Mononuclear cell (primary cell): ENCODE data around the gene GIPC1. TPM values are rescaled to one million over a fixed set of nuclear protein-coding genes. Genes with fewer than 3 reads are reported as not detected.
A peak's percentile ranks its signal among the peaks of the same experiment; 100 is the strongest.

Experiments
- H3K27me3 ChIP-seq: 2 replicates; pipeline ENCODE4 v1.6.0; 2011; ENCODE audit warnings: low read length, control low read depth; ENCODE audit not compliant: insufficient read depth
- H3K4me1 ChIP-seq: 2 replicates; pipeline ENCODE4 v1.5.1; 2011; ENCODE audit warnings: mild to moderate bottlenecking, low read length, control low read depth; ENCODE audit not compliant: insufficient read depth
- H3K4me3 ChIP-seq: 2 replicates; pipeline ENCODE4 v1.5.1; 2011; ENCODE audit warnings: mild to moderate bottlenecking, low read length, moderate library complexity
- H3K9me3 ChIP-seq: 2 replicates; pipeline ENCODE4 v1.5.1; 2011; ENCODE audit warnings: low read depth, mild to moderate bottlenecking, control low read depth, low read length
- total RNA-seq: library from RNA; depleted of rRNA; stranded (reverse); fragments of >200 nt; gene quantifications from one replicate; pipeline ENCODE4 v1.2.3, GENCODE V29; 2012

GIPC1 gene
- total RNA-seq, 1 donor, result 11.0 TPM

DNA sequence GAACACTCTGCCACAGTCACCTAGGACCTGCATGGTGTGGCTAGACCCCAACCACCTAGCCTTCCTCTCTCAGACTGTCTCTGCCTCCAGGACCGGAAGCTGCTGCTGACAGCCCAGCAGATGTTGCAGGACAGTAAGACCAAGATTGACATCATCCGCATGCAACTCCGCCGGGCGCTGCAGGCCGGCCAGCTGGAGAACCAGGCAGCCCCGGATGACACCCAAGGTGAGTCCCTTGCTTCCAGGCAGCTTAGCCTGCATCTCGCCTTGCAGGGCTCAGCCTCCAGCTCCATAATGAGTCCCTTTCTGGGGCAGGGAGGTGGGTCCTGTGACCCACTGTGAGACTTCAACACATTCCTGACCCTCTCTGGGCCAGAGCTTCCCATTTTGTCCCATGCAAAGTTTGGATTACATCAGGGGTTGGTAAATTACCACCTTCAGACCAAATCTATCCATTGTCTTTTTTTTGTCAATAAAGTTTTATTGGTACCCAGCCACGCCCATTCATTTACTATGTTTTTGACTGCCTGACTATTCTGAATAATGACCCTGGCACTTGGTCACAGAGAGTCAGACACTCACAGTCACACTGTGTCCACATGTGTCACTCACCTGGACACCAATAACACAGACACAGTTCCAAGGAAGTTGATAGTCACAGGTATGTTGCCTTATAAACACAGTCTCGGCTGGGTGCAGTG, 49.4 kb downstream of the GIPC1 start:
- H3K4me1 ChIP-seq, result peaks cover 8% of the 10 kb centered on the region
- no peaks in the 10 kb centered on the region for H3K27me3 ChIP-seq
- no peak overlapping the region for H3K4me3 ChIP-seq
- no peaks in the 10 kb centered on the region for H3K9me3 ChIP-seq

DNA sequence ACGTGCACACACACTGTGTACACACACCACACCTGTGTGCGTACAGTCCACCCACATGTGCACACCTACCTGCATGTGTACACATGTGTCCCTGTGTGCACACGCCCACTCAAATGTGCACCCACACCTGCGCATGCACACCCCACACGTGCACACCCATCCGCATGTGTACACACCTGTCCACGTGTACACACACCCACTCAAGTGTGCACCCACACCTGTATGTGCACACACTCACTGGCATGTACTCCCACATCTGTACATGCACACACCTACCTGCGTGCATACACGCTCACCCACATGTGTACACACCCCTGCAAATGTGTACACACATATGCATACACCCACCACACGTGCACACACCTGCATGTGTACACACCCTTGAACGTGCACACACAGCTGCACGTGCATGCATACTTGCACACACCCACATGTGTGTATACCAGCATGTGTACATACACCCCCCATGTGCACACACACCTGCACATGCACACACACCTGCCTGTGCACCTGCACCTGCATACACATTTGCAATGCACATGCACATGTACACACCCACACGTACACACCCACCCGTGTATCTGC, 52.2 kb downstream of the GIPC1 start:
- no peaks in the 10 kb centered on the region for H3K27me3 ChIP-seq

DNA sequence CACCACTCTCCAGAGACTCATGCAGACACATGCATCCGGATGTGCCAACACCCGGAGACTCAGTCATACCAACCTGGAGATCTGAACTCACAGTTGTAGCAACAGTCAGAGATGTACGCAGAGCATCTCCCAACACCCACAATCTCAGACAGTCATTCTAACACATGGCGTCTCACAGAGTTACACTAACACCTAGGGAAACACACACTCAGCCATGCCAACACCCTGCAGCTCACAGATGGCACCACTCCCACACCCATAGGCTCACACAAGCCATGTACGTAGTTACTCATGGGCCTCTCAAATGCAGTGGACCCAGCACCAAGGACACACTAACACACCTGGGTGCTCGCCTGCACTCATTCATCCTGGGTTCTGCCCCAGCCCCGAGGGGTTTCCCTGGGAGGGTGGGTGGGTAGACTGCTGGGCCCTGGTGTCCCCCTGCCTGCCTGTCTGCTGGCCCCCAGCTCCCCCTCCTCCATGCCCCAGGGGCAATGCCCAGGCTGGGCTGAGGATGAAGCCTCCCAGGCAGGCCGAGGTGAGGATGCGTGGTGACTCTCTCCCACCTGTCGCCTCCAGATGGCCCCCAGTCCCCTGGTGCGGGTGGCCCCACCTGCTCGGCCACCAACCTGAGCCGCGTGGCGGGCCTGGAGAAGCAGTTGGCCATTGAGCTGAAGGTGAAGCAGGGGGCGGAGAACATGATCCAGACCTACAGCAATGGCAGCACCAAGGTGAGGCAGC, 52.9 kb downstream of the GIPC1 start:
- Histone ChIP-seq H3K9me3 (no peaks in the 10 kb centered on the region), H3K27me3 (no peaks in the 10 kb centered on the region), H3K4me3 (no peak overlapping the region), H3K4me1 (peaks cover 42% of the 10 kb centered on the region)

More for the DNA sequence above, 52.2 kb downstream of the GIPC1 start:
- H3K4me1 ChIP-seq, result peaks cover 35% of the 10 kb centered on the region
- no peaks in the 10 kb centered on the region for H3K9me3 ChIP-seq
- no peak overlapping the region for H3K4me3 ChIP-seq

DNA sequence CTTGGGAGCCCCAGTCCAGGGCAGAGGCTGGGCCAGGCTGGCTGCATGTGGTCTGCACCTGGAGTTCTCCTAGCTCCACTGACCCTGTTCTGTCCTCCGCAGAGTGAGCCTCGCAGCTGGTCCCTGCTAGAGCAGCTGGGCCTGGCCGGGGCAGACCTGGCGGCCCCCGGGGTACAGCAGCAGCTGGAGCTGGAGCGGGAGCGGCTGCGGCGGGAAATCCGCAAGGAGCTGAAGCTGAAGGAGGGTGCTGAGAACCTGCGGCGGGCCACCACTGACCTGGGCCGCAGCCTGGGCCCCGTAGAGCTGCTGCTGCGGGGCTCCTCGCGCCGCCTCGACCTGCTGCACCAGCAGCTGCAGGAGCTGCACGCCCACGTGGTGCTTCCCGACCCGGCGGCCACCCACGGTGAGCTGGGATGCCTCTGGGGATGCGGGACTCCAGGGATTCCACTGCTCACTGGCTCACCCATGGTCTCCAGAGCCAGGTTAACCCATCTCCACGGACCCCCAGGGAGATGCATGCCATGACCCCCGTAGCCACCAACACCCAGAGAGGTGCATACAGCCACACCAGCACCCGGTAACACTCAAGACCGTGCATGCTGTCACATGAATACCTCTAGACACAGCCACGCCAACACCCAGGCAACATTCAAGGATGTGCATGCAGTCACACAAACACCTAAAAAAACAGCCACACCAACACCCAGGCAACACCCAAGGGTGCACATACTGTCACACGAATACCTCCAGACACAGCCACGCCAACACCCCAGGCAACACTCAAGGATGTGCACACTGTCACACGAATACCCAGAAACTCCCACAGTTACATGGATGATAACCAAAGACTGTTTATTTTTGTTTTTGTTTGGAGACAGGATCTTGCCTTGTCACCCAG, 54.6 kb downstream of the GIPC1 start:
- Histone ChIP-seq H3K9me3 (no peaks in the 10 kb centered on the region), H3K27me3 (no peaks in the 10 kb centered on the region), H3K4me3 (no peak overlapping the region), H3K4me1 (peaks cover 56% of the 10 kb centered on the region)

DNA sequence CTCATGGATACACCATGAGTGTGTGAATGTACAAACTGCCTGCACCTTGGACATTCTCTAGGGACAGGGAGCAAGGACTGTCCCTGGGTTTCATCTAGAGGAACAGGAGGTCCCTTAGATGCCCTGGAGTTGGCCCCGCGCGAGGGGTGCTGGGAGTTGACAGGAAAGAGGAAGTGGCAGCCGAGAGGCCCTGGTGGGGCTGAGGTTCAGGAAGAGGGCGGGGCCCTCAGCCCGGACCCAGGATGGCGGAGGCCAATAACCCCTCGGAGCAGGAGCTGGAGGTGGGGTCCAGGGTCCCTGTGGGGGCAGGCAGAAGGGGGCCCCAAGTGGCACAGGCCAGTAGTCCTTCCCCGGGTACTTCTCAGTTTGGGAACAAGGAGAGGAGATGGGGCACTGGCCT, 55.9 kb downstream of the GIPC1 start:
- Histone ChIP-seq H3K27me3 (no peaks in the 10 kb centered on the region), H3K9me3 (no peaks in the 10 kb centered on the region), H3K4me3 (peak overlapping the region; percentile 64), H3K4me1 (peaks cover 63% of the 10 kb centered on the region)

DNA sequence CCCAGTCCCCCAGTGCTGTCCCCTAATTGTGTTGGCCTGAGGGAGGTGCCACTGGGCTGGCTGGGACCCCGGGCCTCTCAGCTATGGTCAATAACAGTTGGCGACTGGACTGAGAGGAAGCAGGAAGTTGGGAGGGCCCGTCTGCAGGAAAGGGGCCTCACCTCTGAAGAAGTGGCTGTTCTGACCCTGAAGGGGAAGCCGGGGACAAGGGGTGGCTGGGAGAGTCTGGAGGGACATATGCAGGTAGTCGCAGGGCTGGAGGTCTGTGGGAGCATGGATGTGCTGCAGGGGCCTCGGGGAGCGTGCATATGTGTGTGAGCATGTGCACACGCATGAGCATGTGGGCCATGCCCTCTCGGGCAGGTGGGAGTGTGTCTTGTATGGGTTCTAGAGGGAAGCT, 56.9 kb downstream of the GIPC1 start:
- Histone ChIP-seq H3K4me3 (no peak overlapping the region), H3K27me3 (no peaks in the 10 kb centered on the region), H3K4me1 (peaks cover 73% of the 10 kb centered on the region), H3K9me3 (no peaks in the 10 kb centered on the region)

DNA sequence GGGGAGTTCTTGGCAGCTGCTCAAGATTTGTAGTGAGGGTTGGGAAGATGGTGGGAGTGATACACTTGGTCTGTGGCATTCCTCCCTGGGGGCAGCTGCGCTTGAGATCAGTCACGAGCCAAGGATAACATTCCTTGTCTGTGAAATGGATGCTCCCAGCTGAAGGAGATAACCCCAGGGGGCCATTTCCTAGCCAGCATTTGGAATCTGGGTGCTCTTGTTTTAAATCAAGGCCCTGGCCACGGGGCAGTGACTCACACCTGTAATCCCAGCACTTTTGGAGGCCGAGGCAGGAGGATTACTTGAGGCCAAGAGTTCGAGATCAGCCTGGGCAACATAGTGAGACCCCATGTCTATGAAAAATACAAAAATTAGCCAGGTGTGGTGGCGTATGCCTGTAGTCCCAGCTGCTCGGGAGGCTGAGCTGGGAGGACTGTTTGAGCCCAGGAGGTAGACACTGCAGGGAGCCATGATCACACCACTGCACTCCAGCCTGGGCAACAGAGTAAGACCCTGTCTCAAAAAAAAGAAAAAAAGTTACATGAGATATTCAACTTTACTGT, 58.3 kb downstream of the GIPC1 start:
- peaks cover 80% of the 10 kb centered on the region for H3K4me1 ChIP-seq

DNA sequence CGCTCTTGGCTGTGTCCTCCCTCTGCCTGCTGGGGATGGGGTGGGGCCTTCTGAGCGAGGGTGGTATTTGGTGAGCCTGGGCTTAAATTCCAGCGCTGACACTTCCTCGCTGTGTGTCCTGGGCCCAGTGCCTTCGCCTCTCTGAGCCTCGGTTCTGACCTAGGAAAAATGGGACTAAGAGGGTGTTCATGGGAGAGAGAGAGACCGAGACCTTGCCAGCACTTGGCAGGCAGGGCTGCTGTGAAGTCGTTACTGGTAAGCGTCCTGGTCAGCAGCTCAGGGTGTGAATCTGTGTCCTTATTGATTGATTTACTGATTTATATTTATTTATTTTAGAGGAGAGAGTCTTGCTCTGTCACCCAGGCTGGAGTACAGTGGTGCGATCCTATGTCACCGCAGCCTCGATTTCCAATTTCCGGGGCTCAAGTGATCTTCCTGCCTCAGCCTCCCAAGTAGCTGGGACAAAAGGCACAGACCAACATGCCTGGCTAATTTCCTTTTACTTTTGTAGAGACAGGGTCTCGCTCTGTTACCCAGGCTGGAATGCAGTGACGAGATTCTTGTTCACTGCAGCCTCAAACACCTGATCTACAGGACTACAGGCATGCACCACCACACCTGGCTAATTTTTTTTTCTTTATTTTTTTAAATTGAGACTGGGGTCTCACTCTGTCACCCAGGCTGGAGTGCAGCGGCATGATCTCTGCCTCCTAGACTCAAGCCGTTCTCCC, 60.4 kb downstream of the GIPC1 start:
- peaks cover 74% of the 10 kb centered on the region for H3K4me1 ChIP-seq
- H3K4me3 ChIP-seq, result no peak overlapping the region
- no peaks in the 10 kb centered on the region for H3K9me3 ChIP-seq
- H3K27me3 ChIP-seq, result no peaks in the 10 kb centered on the region

More for the DNA sequence above, 58.3 kb downstream of the GIPC1 start:
- H3K9me3 ChIP-seq, result no peaks in the 10 kb centered on the region
- no peaks in the 10 kb centered on the region for H3K27me3 ChIP-seq
- no peak overlapping the region for H3K4me3 ChIP-seq

DNA sequence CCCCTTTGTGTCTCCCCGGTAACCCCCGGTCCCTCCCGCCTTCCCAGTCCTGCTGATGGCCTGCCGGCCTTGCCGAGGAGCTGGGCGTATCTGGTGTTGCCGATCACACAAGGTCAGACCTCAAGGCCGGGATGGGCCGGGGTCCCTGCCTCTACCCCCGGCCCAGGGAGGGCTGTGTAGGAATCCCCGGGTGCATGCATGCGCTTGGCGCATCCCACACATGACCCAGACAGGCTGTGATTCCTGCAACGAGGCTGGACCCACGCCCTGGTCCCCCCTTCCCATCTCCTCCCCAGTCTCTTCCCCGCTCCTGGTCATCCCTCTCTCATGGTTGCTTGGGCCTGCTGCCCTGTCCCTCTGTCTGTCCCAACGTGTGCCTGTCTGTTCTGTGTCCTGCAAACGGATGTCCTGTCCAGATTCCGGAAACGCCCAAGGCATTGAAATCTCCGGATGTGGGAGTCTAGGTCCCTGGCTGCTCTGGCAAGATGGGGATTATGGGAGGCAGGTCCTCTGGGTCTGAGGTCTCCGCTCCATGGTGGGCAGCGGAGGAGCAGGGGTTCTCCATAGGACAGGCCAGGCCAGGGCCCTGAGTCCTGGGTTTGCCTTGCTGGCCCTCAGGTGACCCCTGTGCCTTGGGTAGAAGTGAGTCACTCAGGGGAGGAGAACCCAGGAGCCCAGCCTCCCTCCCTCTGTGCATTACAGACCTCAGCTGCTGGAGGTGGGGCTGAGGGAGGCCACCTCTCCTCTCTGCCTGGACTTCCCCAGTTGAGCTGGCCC, 61.2 kb downstream of the GIPC1 start:
- peaks cover 67% of the 10 kb centered on the region for H3K4me1 ChIP-seq
- no peaks in the 10 kb centered on the region for H3K9me3 ChIP-seq
- H3K4me3 ChIP-seq, result no peak overlapping the region
- H3K27me3 ChIP-seq, result no peaks in the 10 kb centered on the region

DNA sequence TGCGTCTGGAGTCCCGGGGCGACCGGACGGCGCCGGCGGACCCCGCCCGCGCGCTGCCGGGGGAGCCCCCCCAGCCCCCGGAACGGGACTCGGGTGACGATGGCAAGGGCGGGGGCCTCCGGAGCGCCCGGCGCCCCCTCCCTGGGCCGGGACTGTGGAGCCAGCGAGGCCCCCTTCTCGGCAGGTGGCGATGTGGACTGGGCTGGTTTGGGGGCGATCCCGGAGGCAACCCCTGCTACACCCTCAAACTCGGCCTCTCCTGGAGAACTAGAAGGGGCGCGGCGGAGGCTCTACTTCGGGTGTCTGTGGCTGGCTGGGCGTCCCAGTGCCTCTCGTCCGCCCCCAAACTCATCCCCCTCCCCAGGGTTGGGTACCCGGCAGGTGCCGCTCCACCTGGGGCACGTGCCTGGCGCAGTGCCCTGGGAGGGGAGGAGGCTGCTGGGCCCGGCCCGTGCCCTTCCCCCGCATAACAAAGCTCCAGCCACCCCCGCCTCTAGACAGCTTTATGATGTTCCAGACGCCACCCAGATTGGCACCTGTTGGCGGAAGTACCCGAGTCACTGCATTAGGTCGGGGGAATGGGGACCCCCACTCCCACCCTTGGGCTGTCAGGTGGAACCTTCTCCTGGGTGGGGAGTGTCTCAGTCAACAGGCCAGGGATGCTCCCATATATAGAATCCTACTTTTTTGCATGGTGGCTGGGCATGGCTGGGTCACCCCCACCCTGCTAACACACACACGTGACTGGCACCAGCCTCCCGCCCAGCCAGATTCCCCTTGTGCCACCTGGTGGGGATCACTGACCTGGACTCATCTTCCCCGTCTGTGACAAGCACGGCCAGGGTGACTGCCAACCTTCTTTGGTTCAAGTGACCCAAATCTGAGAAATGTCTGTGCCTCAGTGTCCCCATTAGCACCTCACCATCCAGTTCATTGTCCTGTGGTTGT, 62.1 kb downstream of the GIPC1 start:
- no peaks in the 10 kb centered on the region for H3K27me3 ChIP-seq
- H3K9me3 ChIP-seq, result no peaks in the 10 kb centered on the region
- H3K4me3 ChIP-seq, result peak overlapping the region; percentile 66
- H3K4me1 ChIP-seq, result peaks cover 58% of the 10 kb centered on the region

DNA sequence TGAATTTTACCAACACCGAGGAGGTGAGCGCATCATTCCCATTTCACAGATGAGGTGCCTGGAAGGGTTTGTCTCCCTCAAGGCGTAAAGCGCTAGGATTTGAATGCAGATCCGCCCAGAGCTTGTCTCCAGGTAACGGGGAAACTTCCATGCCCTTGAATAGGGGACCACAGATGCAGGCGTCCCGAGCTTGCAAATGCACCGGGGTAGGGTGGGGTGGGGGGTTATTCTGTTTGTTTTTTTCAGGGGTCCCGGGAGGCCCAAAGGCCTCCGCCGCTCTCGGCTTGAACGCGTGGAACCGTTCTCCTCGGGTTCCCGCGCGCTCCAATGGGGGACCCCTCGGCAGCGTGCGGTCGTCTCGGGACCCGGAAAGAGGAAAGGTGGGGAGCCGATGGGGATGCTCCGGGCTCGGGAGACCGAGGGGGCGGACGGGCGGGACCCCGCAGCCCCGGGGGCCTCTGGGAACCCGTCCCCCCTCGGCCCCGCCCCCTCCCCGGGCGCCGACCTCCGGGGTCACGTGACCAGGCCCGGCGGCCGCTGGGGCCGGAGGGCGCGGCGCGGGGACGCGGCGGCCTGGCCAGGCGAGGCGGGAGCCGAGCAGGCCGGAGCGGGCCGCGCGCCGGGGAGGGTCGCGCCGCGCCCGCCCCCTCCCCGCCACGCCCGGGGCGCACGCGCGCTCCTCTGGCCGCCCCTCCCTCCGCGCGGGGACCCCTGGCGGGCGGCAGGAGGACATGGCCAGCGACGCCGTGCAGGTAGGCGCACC, 63.0 kb downstream of the GIPC1 start, which contains the start of gene PKN1:
PKN1 (plus strand) TSS at position 516 of the 763 bp plus-strand sequence; CDS start at position 732, 216 bp downstream.
- Histone ChIP-seq H3K9me3 (no peaks in the 10 kb centered on the region), H3K4me3 (peak within 1 kb of the TSS; percentile 66), H3K27me3 (no peaks in the 10 kb centered on the region), H3K4me1 (peaks cover 49% of the 10 kb centered on the region)

DNA sequence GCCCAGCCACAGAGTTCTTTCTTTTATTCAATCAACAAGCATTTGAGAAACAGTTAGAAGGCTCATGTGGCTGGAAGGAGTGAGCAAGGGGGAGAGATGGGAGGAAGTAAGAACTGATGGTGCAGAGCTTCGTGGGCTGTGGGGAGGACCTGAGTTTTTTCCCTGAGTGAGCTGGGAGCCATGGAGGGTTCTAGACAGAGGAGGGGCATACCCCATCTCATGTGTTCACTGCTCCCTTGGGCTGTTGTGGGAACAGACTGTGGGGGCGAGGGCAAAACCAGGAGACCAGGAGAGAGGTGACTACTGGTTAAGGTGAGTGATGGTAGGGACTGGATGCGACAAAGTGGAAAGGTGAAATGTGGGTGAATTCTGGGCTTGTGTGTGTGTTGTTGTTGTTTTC, 65.2 kb downstream of the GIPC1 start:
- no peaks in the 10 kb centered on the region for H3K9me3 ChIP-seq
- no peak overlapping the region for H3K4me3 ChIP-seq
- H3K27me3 ChIP-seq, result no peaks in the 10 kb centered on the region
- H3K4me1 ChIP-seq, result peaks cover 35% of the 10 kb centered on the region
